ENCODE results near the gene ZGPAT. TPM values are rescaled to one million over a fixed set of nuclear protein-coding genes. Genes with fewer than 3 reads are reported as not detected.

ZGPAT gene
- total and polyA plus RNA-seq, 2 of the 13 experiments (the other 11 are each of a cell fraction or from before 2014, with no cell fraction given), result 23.0 to 41.9 TPM

- no peak for TF ChIP-seq STAT6 (CRISPR knock-in tag; IDR thresholded peaks at IDR 0.05; ENCODE audit: borderline replicate concordance)
- no peak for TF ChIP-seq TGIF2 (CRISPR knock-in tag; IDR thresholded peaks at IDR 0.05)
- no peak for TF ChIP-seq MXI1 (IDR thresholded peaks at IDR 0.05; ENCODE audit: borderline replicate concordance, low read depth, low read length)
- TF ChIP-seq PLRG1 (conservative IDR thresholded peaks at IDR 0.05), result no peak
- 0 out of 2 replicates have a peak, but pooled peaks have one; percentile 20 for TF ChIP-seq ZNF850 (CRISPR knock-in tag; conservative IDR thresholded peaks at IDR 0.05)
- TF ChIP-seq HMG20A (CRISPR knock-in tag; IDR thresholded peaks at IDR 0.05; ENCODE audit: borderline replicate concordance), result no peak
- TF ChIP-seq THAP9 (CRISPR knock-in tag; IDR thresholded peaks at IDR 0.05; ENCODE audit: borderline replicate concordance), result peak; percentile 7; the same call in 1 of the 2 replicates
- TF ChIP-seq ZKSCAN5 (CRISPR knock-in tag; IDR thresholded peaks at IDR 0.05), result no peak
- TF ChIP-seq ZSCAN31 (CRISPR knock-in tag; IDR thresholded peaks at IDR 0.05; ENCODE audit: low read depth), result no peak
- no peak for TF ChIP-seq ZNF234 (CRISPR knock-in tag; conservative IDR thresholded peaks at IDR 0.05)
- TF ChIP-seq ZNF780A (CRISPR knock-in tag; IDR thresholded peaks at IDR 0.05), result no peak
- TF ChIP-seq E2F2 (CRISPR knock-in tag; IDR thresholded peaks at IDR 0.05; ENCODE audit: borderline replicate concordance), result 0 out of 2 replicates have a peak, but pooled peaks have one; percentile 15
- no peak for TF ChIP-seq ZNF335 (CRISPR knock-in tag; IDR thresholded peaks at IDR 0.05)
- no peak for TF ChIP-seq SRSF4 (IDR thresholded peaks at IDR 0.05; ENCODE audit: low read depth, low read length, poor library complexity, severe bottlenecking)
- TF ChIP-seq MED13 (CRISPR knock-in tag; IDR thresholded peaks at IDR 0.05), result peak; percentile 51; the same call in 1 of the 2 replicates
- no peak for TF ChIP-seq MBNL3 (CRISPR knock-in tag; conservative IDR thresholded peaks at IDR 0.05)
- TF ChIP-seq, protein P1, sequence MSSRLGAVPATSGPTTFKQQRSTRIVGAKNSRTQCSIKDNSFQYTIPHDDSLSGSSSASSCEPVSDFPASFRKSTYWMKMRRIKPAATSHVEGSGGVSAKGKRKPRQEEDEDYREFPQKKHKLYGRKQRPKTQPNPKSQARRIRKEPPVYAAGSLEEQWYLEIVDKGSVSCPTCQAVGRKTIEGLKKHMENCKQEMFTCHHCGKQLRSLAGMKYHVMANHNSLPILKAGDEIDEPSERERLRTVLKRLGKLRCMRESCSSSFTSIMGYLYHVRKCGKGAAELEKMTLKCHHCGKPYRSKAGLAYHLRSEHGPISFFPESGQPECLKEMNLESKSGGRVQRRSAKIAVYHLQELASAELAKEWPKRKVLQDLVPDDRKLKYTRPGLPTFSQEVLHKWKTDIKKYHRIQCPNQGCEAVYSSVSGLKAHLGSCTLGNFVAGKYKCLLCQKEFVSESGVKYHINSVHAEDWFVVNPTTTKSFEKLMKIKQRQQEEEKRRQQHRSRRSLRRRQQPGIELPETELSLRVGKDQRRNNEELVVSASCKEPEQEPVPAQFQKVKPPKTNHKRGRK (CRISPR knock-in tag; IDR thresholded peaks at IDR 0.05), result no peak
- no peak for TF ChIP-seq ZNF496 (CRISPR knock-in tag; IDR thresholded peaks at IDR 0.05; ENCODE audit: insufficient replicate concordance)
- TF ChIP-seq KLF12 (CRISPR knock-in tag; IDR thresholded peaks at IDR 0.05; ENCODE audit: borderline replicate concordance), result 0 out of 2 replicates have a peak, but pooled peaks have one; percentile 13
- TF ChIP-seq TBP (CRISPR knock-in tag; IDR thresholded peaks at IDR 0.05), result 0 out of 2 replicates have a peak, but pooled peaks have one; percentile 55
- TF ChIP-seq ZNF446 (CRISPR knock-in tag; IDR thresholded peaks at IDR 0.05), result no peak
- TF ChIP-seq ZMAT3 (CRISPR knock-in tag; conservative IDR thresholded peaks at IDR 0.05), result 0 out of 2 replicates have a peak, but pooled peaks have one; percentile 25
Measured at GRCh38 chr20:63706027-63706695, 1.7 kb upstream of the ZGPAT start (continued).
